ENCODE measurements around the gene CCDC43.
"Not testable (repeated sequence)": the region's sequence is repeated elsewhere in the genome, so short reads cannot be mapped to it uniquely, and the experiment has no call there.

CCDC43 gene

DNA sequence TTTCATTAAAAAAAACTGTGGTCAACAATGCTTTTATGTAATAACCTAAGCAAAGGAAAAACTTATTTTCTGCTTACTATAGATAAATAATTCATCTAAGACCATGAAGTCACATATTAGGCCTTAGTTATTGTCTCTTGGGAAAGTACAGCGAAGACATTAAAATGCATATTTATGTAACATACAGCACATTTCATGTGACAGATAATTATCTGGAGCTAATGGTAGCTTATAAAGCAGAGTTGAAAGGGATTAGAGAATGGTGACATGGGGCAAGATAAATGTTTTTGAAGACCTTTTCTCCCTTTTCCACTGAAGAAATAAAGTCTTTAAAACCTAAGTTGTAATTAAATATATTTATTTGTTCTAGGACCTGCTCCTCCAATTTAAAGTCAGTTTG, 23.6 kb downstream of the CCDC43 start:
- DNase-seq = no peak

DNA sequence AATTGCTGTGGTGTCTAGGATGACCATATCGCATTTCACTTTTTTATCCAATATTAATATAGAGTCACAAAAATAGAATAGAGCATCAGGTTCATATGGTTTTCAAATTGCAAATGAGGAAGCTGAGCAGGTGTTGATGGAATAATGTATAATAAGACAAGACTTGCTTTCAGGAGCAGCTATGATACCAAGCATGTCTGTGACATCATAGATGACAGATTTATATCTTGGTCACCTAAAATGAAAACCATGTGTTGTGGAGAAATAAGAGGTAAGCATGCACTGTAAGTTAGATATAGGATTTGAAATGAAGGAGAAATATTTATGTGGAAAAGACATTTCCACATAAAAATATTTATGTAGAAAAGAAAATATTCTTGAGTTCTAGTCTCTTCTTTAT, 24.7 kb downstream of the CCDC43 start:
- DNase-seq = no peak

DNA sequence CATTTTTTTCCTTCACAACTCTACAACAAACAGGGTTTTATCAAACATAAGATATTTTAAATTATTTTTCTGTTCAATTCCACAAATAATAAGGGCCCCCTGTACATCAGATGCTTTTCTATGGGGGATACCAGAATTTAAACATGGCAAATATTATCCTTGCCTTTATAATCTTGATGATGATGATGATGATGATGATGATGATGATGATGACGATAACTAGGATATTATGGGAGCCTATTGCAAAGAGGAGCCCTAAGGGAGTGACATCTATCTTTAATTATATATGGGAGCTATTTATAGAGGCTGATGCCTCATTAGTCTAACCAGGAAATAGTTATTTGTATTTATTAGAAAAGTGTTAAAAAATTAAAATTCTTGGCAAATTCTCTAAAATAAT, 26.5 kb downstream of the CCDC43 start:
- DNase-seq = no peak

GRCh38 chr17:44661835-44662234, 27.7 kb downstream of the CCDC43 start:
- no peak for DNase-seq

GRCh38 chr17:44655983-44656710, 33.4 kb downstream of the CCDC43 start, which contains the start of gene MEIOC:
MEIOC (plus strand) TSS chr17:44656468; CDS start chr17:44656614, 146 bp downstream.
- peak; percentile 39 for DNase-seq

GRCh38 chr17:44653954-44654353, 35.6 kb downstream of the CCDC43 start:
- no peak for DNase-seq

GRCh38 chr17:44653384-44653783, 36.2 kb downstream of the CCDC43 start:
- DNase-seq = no peak

GRCh38 chr17:44652727-44653126, 36.8 kb downstream of the CCDC43 start:
- no peak for DNase-seq

- DNase-seq = no peak
Observed at GRCh38 chr17:44651228-44651627, 38.3 kb downstream of the CCDC43 start.

DNA sequence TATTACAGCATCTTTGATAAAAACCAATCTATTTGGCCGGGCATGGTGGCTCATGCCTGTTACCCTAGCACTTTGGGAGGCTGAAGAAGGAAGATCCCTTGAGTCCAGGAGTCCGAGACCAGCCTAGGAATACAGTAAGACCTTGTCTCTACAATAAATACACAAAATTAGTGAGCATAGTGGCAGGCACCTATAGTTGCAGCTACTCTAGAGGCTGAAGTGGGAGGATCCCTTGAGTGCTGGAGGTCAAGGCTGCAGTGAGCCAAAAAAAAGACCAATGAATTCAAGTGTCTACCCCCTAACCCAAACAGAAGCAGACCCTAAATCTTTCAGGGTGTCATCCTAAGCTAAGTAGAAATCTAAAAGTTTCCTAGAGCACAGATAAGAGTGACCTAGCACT, 40.6 kb downstream of the CCDC43 start:
- no peak for DNase-seq

DNA sequence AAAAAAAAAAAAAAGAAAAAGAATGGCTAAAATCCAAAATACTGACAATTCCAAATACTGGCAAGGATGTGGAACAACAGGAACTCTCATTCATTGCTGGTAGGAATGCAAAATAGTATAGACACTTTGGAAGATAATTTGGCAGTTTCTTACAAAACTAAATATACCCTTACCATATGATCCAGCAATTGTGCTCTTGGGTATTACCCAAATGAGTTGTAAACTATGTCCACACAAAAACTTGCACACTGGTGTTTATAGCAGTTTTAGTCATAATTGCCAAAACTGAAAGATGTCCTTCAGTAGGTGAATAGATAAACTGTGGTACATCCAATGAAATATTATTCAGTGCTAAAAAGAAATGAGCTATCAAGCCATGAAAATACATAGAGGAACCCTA, 41.8 kb downstream of the CCDC43 start:
- no peak for DNase-seq

DNA sequence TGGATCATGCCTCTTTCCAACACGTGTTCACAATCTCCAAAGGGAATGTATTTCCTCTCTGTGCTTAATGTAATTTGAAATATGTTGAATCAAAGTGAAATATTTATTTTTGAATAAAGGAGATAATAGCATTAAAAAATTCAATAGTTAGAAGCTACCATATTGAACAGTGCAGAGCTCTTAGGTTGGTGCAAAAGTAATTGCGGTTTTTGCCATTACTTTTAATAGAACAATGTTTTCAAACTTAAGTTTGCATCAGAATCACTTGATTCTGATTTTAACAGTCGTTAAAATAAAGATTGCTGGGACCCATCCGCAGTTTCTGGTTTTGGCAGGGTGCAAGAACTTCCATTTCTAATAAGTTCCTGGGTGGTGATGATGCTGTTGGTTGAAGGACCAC, 43.3 kb downstream of the CCDC43 start:
- no peak for DNase-seq

GRCh38 chr17:44645341-44645740, 44.2 kb downstream of the CCDC43 start:
- no peak for DNase-seq

- DNase-seq = no peak
Observed at GRCh38 chr17:44642834-44643233, 46.7 kb downstream of the CCDC43 start.

- DNase-seq = no peak
Observed at GRCh38 chr17:44637066-44637465, 52.5 kb downstream of the CCDC43 start.

DNA sequence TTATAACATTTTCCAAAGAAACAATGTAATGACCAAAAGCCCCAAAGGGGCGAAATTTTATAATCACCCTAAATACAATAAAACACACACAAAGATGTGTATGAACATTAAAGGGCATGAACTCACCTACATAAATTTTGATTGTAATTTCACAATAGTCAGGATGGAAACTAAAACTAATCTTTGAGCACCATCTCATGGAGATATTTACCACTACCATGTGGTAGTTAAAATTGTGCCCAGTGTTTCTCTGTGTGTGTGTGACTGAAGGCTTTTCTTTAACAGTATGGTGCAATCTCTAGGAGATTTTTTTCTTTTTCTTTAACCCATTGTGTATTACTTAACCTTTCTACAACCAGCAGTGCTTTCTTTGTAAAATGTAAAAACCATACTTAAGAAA, 53.0 kb downstream of the CCDC43 start:
- no peak for DNase-seq

GRCh38 chr17:44634401-44634800, 55.2 kb downstream of the CCDC43 start:
- not testable (repeated sequence) for DNase-seq

DNA sequence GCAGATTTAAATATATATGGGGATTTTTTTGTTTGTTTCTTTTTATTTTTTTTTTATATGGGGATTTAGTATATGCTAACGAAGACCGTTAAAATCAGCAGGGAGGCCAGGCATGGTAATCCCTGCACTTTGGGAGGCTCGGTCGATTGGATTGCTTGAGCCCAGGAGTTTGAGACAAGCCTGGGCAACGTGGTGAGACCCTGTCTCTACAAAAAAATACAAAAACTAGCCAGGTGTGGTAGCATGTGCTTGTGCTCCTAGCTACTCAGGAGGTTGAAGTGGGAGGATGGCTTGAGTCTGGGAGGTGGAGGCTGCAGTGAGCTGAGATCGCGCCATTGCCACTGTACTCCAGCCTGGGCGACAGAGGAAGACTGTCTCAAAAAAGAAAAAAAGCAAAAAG, 55.6 kb downstream of the CCDC43 start:
- DNase-seq = no peak

GRCh38 chr17:44630703-44631102, 58.9 kb downstream of the CCDC43 start:
- no peak for DNase-seq

- DNase-seq = no peak
Observed at GRCh38 chr17:44629314-44629713, 60.3 kb downstream of the CCDC43 start.

DNA sequence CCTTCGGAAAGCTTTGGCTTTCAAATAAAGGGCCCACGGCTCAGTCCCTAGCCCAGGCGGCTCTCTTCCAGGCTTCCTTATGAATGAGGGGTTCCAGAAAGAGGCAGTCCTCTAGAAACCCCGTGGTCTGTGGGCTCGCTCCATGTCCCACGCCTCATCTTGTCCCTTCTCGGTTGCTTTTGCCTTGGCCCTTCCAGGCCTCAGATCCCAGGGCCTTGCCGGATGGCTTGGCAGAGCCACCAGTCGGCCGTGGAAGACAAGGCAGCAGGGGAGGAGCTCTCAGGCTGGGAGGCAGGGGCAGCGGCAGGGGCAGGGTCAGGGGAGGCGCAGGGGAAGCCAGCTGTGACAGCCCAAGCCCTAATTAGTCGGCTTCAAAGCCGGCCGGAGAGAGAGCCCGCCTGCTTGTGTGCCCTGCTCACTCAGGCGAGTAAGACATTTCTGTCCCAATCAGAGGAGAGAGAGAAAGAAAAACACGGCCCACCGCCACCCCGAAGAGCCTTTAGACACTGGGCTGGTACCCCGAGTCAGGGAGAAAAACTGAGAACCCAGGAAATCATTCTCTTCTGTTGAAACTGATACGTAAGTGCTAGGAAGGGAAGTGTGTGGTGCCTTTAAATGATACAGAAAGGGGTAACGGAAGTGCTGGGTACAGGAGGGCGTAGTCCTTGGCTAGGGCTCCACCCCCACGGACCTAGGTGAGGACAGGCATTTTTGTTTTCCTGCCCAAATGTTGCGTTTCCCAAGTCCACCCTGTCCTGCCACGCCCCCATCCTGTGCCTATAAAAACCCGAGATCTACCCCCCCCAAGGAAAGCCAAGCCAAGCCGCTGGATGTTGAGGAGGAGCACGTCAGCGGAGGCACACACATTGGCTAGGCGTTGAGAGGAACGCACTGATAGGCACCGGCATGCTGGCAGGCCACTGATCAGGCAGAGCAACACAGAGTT, 61.1 kb downstream of the CCDC43 start:
- DNase-seq = no peak

- no peak for DNase-seq
Observed at GRCh38 chr17:44627513-44628242, 61.9 kb downstream of the CCDC43 start.

Data from stimulated activated CD4-positive, alpha-beta T cell treated with anti-CD3 and anti-CD28 coated beads, Interleukin-1b, Interleukin-23, amount 100 ng/mL, for 48 hours (primary cell).